ENCODE measurements around the gene RPS6KB2.

Gene RPS6KB2

DNA sequence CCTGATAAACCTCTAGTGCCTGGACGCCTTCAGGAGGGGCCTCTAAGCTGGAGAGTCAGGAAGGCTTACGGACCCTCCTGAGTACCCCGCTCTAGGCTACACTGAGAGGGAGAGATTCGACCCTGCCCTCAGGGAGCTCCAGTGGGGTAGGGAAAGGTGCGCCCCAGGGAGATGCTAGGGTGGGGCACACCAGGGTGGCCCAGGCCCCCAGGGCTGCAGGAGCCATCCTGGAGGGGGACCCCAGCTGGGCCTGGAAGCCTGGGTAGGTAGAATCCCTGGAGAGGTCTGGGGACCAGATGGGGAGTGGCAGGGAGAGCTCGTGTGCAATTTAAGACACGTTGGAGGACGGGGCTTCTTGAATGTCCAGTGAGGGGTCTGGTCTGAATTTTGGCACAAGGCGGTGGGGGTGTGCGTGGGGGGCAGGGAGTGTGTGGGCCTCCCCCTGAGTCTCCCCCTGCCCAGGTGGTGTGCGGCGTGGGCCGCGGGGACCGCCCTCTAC lies 8.1 kb upstream of the RPS6KB2 start:
- POLR2A ChIA-PET = interaction anchor here (0.8 to 4.8 kb wide), 11 partner anchors 9 to 62 kb away, joined by 3 to 42 read pairs (median 6); partner anchors contain the start of genes AIP, PPP1CA, RAD9A and RPS6KB2
- TF ChIP-seq ZNF384 (IDR thresholded peaks at IDR 0.05) (no peak), BHLHE40 (IDR thresholded peaks at IDR 0.05; ENCODE audit: borderline replicate concordance) (no peak), FOXA1 (IDR thresholded peaks at IDR 0.05) (no peak)
- TF ChIP-seq, protein P1, sequence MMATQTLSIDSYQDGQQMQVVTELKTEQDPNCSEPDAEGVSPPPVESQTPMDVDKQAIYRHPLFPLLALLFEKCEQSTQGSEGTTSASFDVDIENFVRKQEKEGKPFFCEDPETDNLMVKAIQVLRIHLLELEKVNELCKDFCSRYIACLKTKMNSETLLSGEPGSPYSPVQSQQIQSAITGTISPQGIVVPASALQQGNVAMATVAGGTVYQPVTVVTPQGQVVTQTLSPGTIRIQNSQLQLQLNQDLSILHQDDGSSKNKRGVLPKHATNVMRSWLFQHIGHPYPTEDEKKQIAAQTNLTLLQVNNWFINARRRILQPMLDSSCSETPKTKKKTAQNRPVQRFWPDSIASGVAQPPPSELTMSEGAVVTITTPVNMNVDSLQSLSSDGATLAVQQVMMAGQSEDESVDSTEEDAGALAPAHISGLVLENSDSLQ (IDR thresholded peaks at IDR 0.05) = no peak
- CTCF ChIA-PET = interaction anchor here (0.6 to 1.3 kb wide), 3 partner anchors 11 to 86 kb away, joined by 3 to 4 read pairs (median 3); no protein-coding TSS in a partner anchor
- DNase-seq (ENCODE audit: extremely low spot score) = no peak

DNA sequence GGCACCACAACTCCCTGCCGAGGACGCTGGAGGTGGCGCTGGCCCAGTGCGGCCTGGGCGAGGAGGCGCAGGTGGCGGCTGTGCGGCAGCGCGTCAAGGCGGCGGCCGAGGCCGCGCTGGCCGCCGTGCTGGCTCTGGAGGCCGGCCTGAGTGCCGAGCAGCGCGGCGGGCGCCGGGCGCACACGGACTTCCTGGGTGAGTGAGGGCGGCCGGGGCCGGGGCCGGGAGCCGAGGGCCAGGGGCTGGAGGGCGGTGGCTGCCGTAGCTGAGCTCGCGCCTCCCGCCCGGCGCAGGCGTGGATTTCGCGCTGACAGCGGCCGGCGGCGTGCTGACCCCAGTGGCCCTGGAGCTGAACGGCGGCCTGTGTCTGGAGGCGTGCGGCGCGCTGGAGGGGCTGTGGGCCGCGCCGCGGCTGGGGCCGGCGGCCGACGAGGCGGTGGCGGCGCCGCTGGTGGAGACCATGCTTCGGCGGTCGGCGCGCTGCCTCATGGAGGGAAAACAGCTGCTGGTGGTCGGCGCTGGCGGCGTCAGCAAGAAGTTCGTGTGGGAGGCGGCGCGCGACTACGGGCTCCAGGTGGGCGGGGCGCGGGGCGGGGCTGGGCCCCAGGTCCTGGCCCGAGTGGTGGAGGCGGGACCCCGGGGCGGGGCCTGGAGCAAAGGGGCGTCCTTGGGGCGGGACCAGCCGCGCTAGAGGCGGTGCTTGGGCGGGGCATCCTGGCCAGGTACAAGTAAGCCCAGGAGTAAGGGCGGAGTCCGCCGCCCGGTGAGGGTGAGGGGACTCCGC lies 7.5 kb upstream of the RPS6KB2 start:
- POLR2A ChIA-PET = interaction anchor here (0.8 to 4.8 kb wide), 11 partner anchors 8 to 62 kb away, joined by 3 to 42 read pairs (median 6); partner anchors contain the start of genes AIP, PPP1CA, RAD9A and RPS6KB2
- CTCF ChIA-PET = interaction anchor here (0.6 to 1.3 kb wide), 4 partner anchors 10 to 85 kb away, joined by 3 to 4 read pairs (median 3); no protein-coding TSS in a partner anchor
- no peak for TF ChIP-seq FOXM1 (IDR thresholded peaks at IDR 0.05; ENCODE audit: borderline replicate concordance)
- no peak for TF ChIP-seq BHLHE40 (IDR thresholded peaks at IDR 0.05; ENCODE audit: borderline replicate concordance)
- TF ChIP-seq SUZ12 (IDR thresholded peaks at IDR 0.05) = no peak
- TF ChIP-seq, protein P1 (IDR thresholded peaks at IDR 0.05) = no peak
- no peak for TF ChIP-seq SP1 (IDR thresholded peaks at IDR 0.05)
- TF ChIP-seq ARNT (IDR thresholded peaks at IDR 0.05) = 0 out of 2 replicates have a peak, but pooled peaks have one; percentile 15
- no peak; the same call in 1 of the 2 replicates for TF ChIP-seq L3MBTL2 (conservative IDR thresholded peaks at IDR 0.05)
- no peak for TF ChIP-seq CTBP1 (IDR thresholded peaks at IDR 0.05; ENCODE audit: borderline replicate concordance)
- TF ChIP-seq LEF1 (IDR thresholded peaks at IDR 0.05; ENCODE audit: borderline replicate concordance) = no peak; the same call in 1 of the 2 replicates
- no peak for TF ChIP-seq TARDBP (IDR thresholded peaks at IDR 0.05)
- TF ChIP-seq ZNF384 (IDR thresholded peaks at IDR 0.05) = no peak
- 0 out of 2 replicates have a peak, but pooled peaks have one; percentile 68 for TF ChIP-seq HDGF (IDR thresholded peaks at IDR 0.05; ENCODE audit: borderline replicate concordance)
- no peak for TF ChIP-seq NFRKB (IDR thresholded peaks at IDR 0.05)
- no peak for TF ChIP-seq FOXK2 (IDR thresholded peaks at IDR 0.05)
- DNase-seq (ENCODE audit: extremely low spot score) = peak; percentile 99

DNA sequence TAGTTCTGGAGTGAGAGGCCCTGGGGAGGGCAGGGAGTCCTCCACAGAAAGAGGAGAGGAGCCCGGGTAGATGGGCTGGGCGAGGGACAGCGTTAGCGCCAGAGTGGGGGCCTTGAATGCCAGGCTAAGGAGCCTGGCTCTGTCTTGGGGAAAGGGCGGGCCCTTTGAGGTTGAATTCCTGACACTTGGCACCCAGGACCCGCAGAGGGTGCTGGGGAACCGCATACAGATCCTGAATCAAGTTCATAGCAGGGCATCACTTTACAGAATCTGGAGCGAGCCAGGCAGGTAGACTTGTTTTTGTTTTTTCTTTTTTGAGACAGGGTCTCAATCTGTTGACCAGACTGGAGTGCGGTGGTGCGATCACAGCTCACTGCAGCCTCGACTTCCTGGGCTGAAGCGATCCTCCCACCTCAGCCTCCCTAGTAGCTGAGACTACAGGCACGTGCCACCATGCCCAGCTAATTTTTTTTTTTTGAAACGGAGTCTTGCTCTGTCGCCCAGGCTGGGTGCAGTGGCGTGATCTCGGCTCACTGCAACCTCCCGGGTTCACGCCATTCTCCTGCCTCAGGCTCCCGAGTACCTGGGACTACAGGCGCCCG lies 6.8 kb upstream of the RPS6KB2 start:
- ChIA-PET POLR2A (interaction anchor here (0.8 to 4.8 kb wide), 5 partner anchors 9 to 61 kb away, joined by 6 to 42 read pairs (median 13); partner anchors contain the start of genes AIP, PPP1CA, RAD9A and TMEM134), CTCF (interaction anchor here (0.6 to 1.3 kb wide), 2 partner anchors 14 to 69 kb away, joined by 3 to 4 read pairs; no protein-coding TSS in a partner anchor)
- no peak for DNase-seq (ENCODE audit: extremely low spot score)
- TF ChIP-seq L3MBTL2 (conservative IDR thresholded peaks at IDR 0.05) (no peak; the same call in 1 of the 2 replicates), LEF1 (IDR thresholded peaks at IDR 0.05; ENCODE audit: borderline replicate concordance) (no peak), NFRKB (IDR thresholded peaks at IDR 0.05) (no peak), ELF4 (IDR thresholded peaks at IDR 0.05) (no peak)

DNA sequence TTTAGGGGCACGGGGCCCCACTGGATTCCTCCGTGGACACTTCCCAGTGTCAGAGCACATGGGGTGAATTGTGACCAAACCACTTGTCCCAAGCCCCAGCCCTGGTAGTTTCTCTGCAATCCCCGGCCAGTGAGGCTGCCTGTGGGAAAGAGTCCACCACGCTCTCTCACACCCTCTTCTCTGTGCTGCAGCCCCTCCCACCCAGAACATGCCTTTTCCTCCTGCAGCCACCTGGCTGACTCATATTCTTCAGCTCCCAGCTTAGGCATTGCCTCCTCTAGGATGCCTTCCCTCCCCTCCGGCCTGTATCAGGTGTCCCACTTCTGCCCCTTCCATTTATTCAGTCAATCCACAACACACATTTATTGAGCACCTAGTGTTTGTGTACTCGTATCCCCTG lies 5.4 kb upstream of the RPS6KB2 start:
- POLR2A ChIA-PET = interaction anchor here (0.9 to 1.8 kb wide), 2 partner anchors 21 to 45 kb away, joined by 3 to 9 read pairs; partner anchors contain the start of gene PPP1CA
- DNase-seq (ENCODE audit: extremely low spot score) = no peak
- TF ChIP-seq FOXM1 (IDR thresholded peaks at IDR 0.05; ENCODE audit: borderline replicate concordance) = no peak
- no peak for TF ChIP-seq CTBP1 (IDR thresholded peaks at IDR 0.05; ENCODE audit: borderline replicate concordance)
- no peak for TF ChIP-seq ARNT (IDR thresholded peaks at IDR 0.05)
- no peak for TF ChIP-seq HDGF (IDR thresholded peaks at IDR 0.05; ENCODE audit: borderline replicate concordance)
- TF ChIP-seq, protein P1 (IDR thresholded peaks at IDR 0.05) = no peak
- no peak for TF ChIP-seq ELF4 (IDR thresholded peaks at IDR 0.05)
- no peak for TF ChIP-seq ZNF384 (IDR thresholded peaks at IDR 0.05)
- TF ChIP-seq FOXK2 (IDR thresholded peaks at IDR 0.05) = no peak
- TF ChIP-seq LEF1 (IDR thresholded peaks at IDR 0.05; ENCODE audit: borderline replicate concordance) = no peak
- TF ChIP-seq SP1 (IDR thresholded peaks at IDR 0.05) = no peak
- no peak for TF ChIP-seq NFRKB (IDR thresholded peaks at IDR 0.05)
- no peak for TF ChIP-seq SUZ12 (IDR thresholded peaks at IDR 0.05)
- TF ChIP-seq BHLHE40 (IDR thresholded peaks at IDR 0.05; ENCODE audit: borderline replicate concordance) = no peak
- TF ChIP-seq FOXA1 (IDR thresholded peaks at IDR 0.05) = no peak
- TF ChIP-seq L3MBTL2 (conservative IDR thresholded peaks at IDR 0.05) = no peak
- TF ChIP-seq TARDBP (IDR thresholded peaks at IDR 0.05) = no peak
- CTCF ChIA-PET = no interaction called here

DNA sequence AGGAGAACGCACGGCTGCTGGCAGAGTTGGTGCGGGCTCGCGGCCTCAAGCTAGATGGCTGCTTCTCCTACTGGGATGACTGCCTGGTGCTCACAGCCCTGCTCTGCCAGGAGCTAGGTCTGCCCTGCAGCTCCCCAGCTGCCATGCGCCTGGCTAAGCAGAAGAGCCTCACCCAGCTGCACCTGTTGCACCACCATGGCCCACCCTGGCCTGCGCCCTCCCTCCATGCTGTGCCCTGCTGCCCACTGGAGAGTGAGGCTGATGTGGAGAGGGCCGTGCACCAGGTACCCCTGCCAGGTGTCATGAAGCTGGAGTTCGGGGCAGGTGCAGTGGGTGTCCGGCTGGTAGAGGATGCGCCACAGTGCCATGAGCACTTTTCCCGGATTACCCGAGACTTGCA lies 4.8 kb upstream of the RPS6KB2 start:
- DNase-seq (ENCODE audit: extremely low spot score) = no peak
- ChIA-PET POLR2A (interaction anchor here (1.4 to 1.8 kb wide), 3 partner anchors 20 to 32 kb away, joined by 3 to 9 read pairs (median 3); partner anchors contain the start of genes CORO1B, PPP1CA and RAD9A), CTCF (no interaction called here)
- TF ChIP-seq FOXM1 (IDR thresholded peaks at IDR 0.05; ENCODE audit: borderline replicate concordance) = no peak
- TF ChIP-seq, protein P1 (IDR thresholded peaks at IDR 0.05) = no peak
